C4-2B (cell line): ENCODE results near the gene ANGPT4.

Source experiments
- ZFX ChIP-seq: fragments of 450-650 bp; IDR thresholded peaks from 2 replicates; pipeline ENCODE4 v1.6.1; 2017
- TF ChIP-seq, protein P1 (sequence below): fragments of 450-650 bp; conservative IDR thresholded peaks from 2 replicates; pipeline ENCODE4 v1.5.1; 2017; ENCODE audit warnings: mild to moderate bottlenecking

DNA sequence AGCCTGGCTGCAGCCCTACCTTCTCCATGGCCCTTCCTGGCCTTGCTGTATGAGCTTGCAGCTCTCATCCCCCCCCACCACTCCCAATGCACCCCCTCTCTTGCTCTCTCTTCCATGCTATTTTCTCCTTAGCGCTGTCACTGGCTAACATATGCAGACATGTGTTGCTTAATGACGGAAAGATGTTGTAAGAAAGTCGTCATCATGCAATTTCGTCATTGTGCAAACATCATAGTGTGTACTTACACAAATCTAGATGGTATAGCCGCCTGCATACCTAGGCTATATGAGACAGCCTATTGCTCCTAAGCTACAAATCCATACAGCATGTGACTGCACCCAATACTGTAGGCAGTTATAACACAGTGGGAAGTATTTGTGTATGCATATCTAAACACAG lies 27.0 kb downstream of the ANGPT4 start:
- TF ChIP-seq, protein P1, sequence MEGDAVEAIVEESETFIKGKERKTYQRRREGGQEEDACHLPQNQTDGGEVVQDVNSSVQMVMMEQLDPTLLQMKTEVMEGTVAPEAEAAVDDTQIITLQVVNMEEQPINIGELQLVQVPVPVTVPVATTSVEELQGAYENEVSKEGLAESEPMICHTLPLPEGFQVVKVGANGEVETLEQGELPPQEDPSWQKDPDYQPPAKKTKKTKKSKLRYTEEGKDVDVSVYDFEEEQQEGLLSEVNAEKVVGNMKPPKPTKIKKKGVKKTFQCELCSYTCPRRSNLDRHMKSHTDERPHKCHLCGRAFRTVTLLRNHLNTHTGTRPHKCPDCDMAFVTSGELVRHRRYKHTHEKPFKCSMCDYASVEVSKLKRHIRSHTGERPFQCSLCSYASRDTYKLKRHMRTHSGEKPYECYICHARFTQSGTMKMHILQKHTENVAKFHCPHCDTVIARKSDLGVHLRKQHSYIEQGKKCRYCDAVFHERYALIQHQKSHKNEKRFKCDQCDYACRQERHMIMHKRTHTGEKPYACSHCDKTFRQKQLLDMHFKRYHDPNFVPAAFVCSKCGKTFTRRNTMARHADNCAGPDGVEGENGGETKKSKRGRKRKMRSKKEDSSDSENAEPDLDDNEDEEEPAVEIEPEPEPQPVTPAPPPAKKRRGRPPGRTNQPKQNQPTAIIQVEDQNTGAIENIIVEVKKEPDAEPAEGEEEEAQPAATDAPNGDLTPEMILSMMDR, result no peak
- TF ChIP-seq ZFX, result no peak
